ENCODE data around the gene ALDOB. TPM values are rescaled to one million over a fixed set of nuclear protein-coding genes. Genes with fewer than 3 reads are reported as not detected.

ALDOB gene
- polyA plus RNA-seq, 1 donor from 2014 or later, result not detected

- no peak overlapping the region for H3K4me3 ChIP-seq (ENCODE audit: low read length)
- H4K20me1 ChIP-seq (ENCODE audit: insufficient read depth), result no peaks in the 10 kb centered on the region
- no peak overlapping the region for H3K27ac ChIP-seq (ENCODE audit: low read length)
- H3K9me2 ChIP-seq (ENCODE audit: insufficient read depth, low read length), result no peaks in the 10 kb centered on the region
- no peaks in the 10 kb centered on the region for H3K36me3 ChIP-seq (ENCODE audit: insufficient read depth, low read length)
- no peaks in the 10 kb centered on the region for H3K79me2 ChIP-seq (replicated peaks; ENCODE audit: insufficient read depth, low read length)
- H3K9ac ChIP-seq (ENCODE audit: low read length), result no peak overlapping the region
- H2AFZ ChIP-seq (ENCODE audit: low read depth, low read length), result no peak overlapping the region
- H3K4me2 ChIP-seq (ENCODE audit: low read length), result no peak overlapping the region
- no peak for TF ChIP-seq POLR2AphosphoS5 (IDR thresholded peaks at IDR 0.05)
- no peak for TF ChIP-seq TAF1 (IDR thresholded peaks at IDR 0.05; ENCODE audit: low read depth)
- TF ChIP-seq REST (IDR thresholded peaks at IDR 0.05; ENCODE audit: borderline replicate concordance), result no peak
- TF ChIP-seq RAD21 (conservative IDR thresholded peaks at IDR 0.05), result no peak
- no peak for TF ChIP-seq SMC3 (conservative IDR thresholded peaks at IDR 0.05; ENCODE audit: poor library complexity)
- TF ChIP-seq EP300 (conservative IDR thresholded peaks at IDR 0.05; ENCODE audit: poor library complexity, severe bottlenecking), result no peak
- TF ChIP-seq EZH2 (IDR thresholded peaks at IDR 0.05; ENCODE audit: borderline replicate concordance, insufficient read depth, low read length, poor library complexity, severe bottlenecking), result no peak
- no peak for TF ChIP-seq MXI1 (conservative IDR thresholded peaks at IDR 0.05; ENCODE audit: poor library complexity, severe bottlenecking)
- no peak for TF ChIP-seq CTCF (IDR thresholded peaks at IDR 0.05; ENCODE audit: poor library complexity, severe bottlenecking)
- no peaks in the 10 kb centered on the region for H3K27me3 ChIP-seq (ENCODE audit: insufficient read depth, low read depth, low read length)
- no peaks in the 10 kb centered on the region for H3F3A ChIP-seq (ENCODE audit: insufficient read depth, low read length, poor library complexity, severe bottlenecking)
- H3K9me3 ChIP-seq (ENCODE audit: low read length), result no peaks in the 10 kb centered on the region
Measured at GRCh38 chr9:101381118-101381517, 54.5 kb downstream of the ALDOB start.

GRCh38 chr9:101380295-101380694, 55.3 kb downstream of the ALDOB start:
- H3K4me3 ChIP-seq (ENCODE audit: low read length), result no peak overlapping the region
- no peaks in the 10 kb centered on the region for H3F3A ChIP-seq (ENCODE audit: insufficient read depth, low read length, poor library complexity, severe bottlenecking)
- no peak overlapping the region for H3K9ac ChIP-seq (ENCODE audit: low read length)
- no peaks in the 10 kb centered on the region for H4K20me1 ChIP-seq (ENCODE audit: insufficient read depth)
- H3K27me3 ChIP-seq (ENCODE audit: insufficient read depth, low read depth, low read length), result no peaks in the 10 kb centered on the region
- H3K4me2 ChIP-seq (ENCODE audit: low read length), result no peak overlapping the region
- H3K36me3 ChIP-seq (ENCODE audit: insufficient read depth, low read length), result no peaks in the 10 kb centered on the region
- no peak overlapping the region for H3K27ac ChIP-seq (ENCODE audit: low read length)
- H3K79me2 ChIP-seq (replicated peaks; ENCODE audit: insufficient read depth, low read length), result no peaks in the 10 kb centered on the region
- H2AFZ ChIP-seq (ENCODE audit: low read depth, low read length), result no peak overlapping the region
- no peaks in the 10 kb centered on the region for H3K9me2 ChIP-seq (ENCODE audit: insufficient read depth, low read length)
- no peaks in the 10 kb centered on the region for H3K9me3 ChIP-seq (ENCODE audit: low read length)
- TF ChIP-seq CTCF (IDR thresholded peaks at IDR 0.05; ENCODE audit: poor library complexity, severe bottlenecking) (no peak), POLR2AphosphoS5 (IDR thresholded peaks at IDR 0.05) (no peak), EZH2 (IDR thresholded peaks at IDR 0.05; ENCODE audit: borderline replicate concordance, insufficient read depth, low read length, poor library complexity, severe bottlenecking) (no peak), MXI1 (conservative IDR thresholded peaks at IDR 0.05; ENCODE audit: poor library complexity, severe bottlenecking) (no peak), TAF1 (IDR thresholded peaks at IDR 0.05; ENCODE audit: low read depth) (no peak), REST (IDR thresholded peaks at IDR 0.05; ENCODE audit: borderline replicate concordance) (no peak), RAD21 (conservative IDR thresholded peaks at IDR 0.05) (no peak), SMC3 (conservative IDR thresholded peaks at IDR 0.05; ENCODE audit: poor library complexity) (no peak), EP300 (conservative IDR thresholded peaks at IDR 0.05; ENCODE audit: poor library complexity, severe bottlenecking) (no peak)

Data from neural cell (in vitro differentiated cells).